Adrenal gland (tissue), 5 donors: Measurements from ENCODE around the gene WSCD2.

Experiments
- POLR2A ChIP-seq, 2 donors: fragments of 450-650 bp; IDR thresholded peaks; one replicate each; pipeline ENCODE4 v1.6.1; 2017; ENCODE audit warnings: antibody characterized with exemption in 2 of 2, mild to moderate bottlenecking in 2 of 2, moderate library complexity in 1 of 2
- TF ChIP-seq, protein P1 (sequence below), 6 experiments: fragments of 450-650 bp in 4 of 6; fragments of 200-600 bp in 2 of 6; sonication (generic) in 1 of 6; IDR thresholded peaks; 1 replicate in 5 of 6; 2 replicates in 1 of 6; pipeline versions ENCODE4 v1.5.1 to v1.8.0; 2016 to 2021; ENCODE audit warnings: antibody characterized with exemption in 6 of 6, mild to moderate bottlenecking in 2 of 6, moderate library complexity in 1 of 6
- donor health status: DM: no; HTN: no; CAD: no.

DNA sequence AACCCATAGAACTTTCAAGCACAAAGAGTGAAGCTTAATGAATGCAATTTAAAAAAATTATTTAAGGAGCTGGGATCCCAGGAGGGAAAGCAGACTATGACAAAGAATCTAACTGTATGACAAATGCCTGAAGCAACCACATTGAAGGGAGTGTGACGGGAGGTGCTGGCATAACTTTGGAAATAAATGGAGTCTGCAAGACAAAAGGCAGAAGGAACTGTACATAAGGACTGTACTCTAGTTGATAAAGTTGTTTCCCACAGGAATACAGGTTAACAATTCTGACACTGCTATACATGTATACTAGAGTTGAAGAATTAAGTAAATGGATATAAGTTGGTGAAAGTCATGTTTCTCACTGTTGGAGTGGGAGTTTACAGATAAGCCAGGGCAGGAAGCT lies 41.2 kb upstream of the WSCD2 start:
- TF ChIP-seq, protein P1, sequence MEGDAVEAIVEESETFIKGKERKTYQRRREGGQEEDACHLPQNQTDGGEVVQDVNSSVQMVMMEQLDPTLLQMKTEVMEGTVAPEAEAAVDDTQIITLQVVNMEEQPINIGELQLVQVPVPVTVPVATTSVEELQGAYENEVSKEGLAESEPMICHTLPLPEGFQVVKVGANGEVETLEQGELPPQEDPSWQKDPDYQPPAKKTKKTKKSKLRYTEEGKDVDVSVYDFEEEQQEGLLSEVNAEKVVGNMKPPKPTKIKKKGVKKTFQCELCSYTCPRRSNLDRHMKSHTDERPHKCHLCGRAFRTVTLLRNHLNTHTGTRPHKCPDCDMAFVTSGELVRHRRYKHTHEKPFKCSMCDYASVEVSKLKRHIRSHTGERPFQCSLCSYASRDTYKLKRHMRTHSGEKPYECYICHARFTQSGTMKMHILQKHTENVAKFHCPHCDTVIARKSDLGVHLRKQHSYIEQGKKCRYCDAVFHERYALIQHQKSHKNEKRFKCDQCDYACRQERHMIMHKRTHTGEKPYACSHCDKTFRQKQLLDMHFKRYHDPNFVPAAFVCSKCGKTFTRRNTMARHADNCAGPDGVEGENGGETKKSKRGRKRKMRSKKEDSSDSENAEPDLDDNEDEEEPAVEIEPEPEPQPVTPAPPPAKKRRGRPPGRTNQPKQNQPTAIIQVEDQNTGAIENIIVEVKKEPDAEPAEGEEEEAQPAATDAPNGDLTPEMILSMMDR (IDR thresholded peaks at IDR 0.05), result no peak
- TF ChIP-seq POLR2A (IDR thresholded peaks at IDR 0.05), result no peak
